ENCODE data around the gene C2orf49. TPM values are rescaled to one million over a fixed set of nuclear protein-coding genes. Genes with fewer than 3 reads are reported as not detected.

The C2orf49 gene
- total RNA-seq, 1 experiment from 2014 or later: 24.8 TPM

GRCh38 chr2:105328281-105329196 is 8.8 kb upstream of the C2orf49 start:
- no peaks in the 10 kb centered on the region for H3K27me3 ChIP-seq (replicated peaks; ENCODE audit: insufficient read depth, low read depth, low read length, poor library complexity)
- BruUV-seq (replicated peaks): no TSS peak
- intact Hi-C loops (cut with micrococcal nuclease; ENCODE audit: unreplicated experiment): no loop called here
- CTCF ChIA-PET: no interaction called here
- H3K9me3 ChIP-seq (ENCODE audit: low read depth, low read length, poor library complexity, severe bottlenecking): no peaks in the 10 kb centered on the region
- peak overlapping the region; percentile 24 for H3K27ac ChIP-seq (ENCODE audit: low read depth, low read length, poor library complexity, severe bottlenecking)
- H3K4me3 ChIP-seq (ENCODE audit: low read depth, low read length, poor library complexity, severe bottlenecking): peak overlapping the region; percentile 60
- H3K4me1 ChIP-seq (ENCODE audit: insufficient read depth, low read length, poor library complexity, severe bottlenecking): peaks cover 22% of the 10 kb centered on the region
- no peak for TF ChIP-seq CTCF (conservative IDR thresholded peaks at IDR 0.05; ENCODE audit: low read depth, low read length)
- no peak for TF ChIP-seq EZH2 (IDR thresholded peaks at IDR 0.05; ENCODE audit: borderline replicate concordance, low read depth, low read length, poor library complexity, severe bottlenecking)
- POLR2A ChIA-PET (ENCODE audit: low non-redundant PET): no interaction called here
- H3K36me3 ChIP-seq (ENCODE audit: insufficient read depth, low read length, poor library complexity, severe bottlenecking): no peaks in the 10 kb centered on the region
- no peak for DNase-seq (ENCODE audit: low spot score)

DNA sequence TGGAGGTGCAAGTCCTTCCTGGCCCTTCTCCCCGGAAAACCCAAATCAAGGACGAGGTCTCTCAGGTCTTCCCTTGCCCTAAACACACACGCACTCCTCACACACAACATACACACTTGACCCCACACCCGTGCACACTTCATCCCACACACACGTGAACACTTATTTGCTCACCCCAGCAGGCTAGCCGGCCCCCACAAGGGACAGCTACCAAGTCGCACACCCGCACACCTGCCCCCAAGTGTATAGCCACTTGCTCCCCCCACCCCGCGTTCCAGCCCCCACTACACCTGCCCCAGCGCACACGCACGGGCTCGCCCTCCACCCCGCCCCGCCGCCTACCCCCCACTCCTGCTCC is 8.2 kb upstream of the C2orf49 start:
- peak overlapping the region; percentile 24 for H3K27ac ChIP-seq (ENCODE audit: low read depth, low read length, poor library complexity, severe bottlenecking)
- ChIA-PET CTCF (no interaction called here), POLR2A (ENCODE audit: low non-redundant PET) (no interaction called here)
- no peaks in the 10 kb centered on the region for H3K27me3 ChIP-seq (replicated peaks; ENCODE audit: insufficient read depth, low read depth, low read length, poor library complexity)
- H3K4me1 ChIP-seq (ENCODE audit: insufficient read depth, low read length, poor library complexity, severe bottlenecking): peaks cover 22% of the 10 kb centered on the region
- no peaks in the 10 kb centered on the region for H3K9me3 ChIP-seq (ENCODE audit: low read depth, low read length, poor library complexity, severe bottlenecking)
- DNase-seq (ENCODE audit: low spot score): peak; percentile 6
- intact Hi-C loops (cut with micrococcal nuclease; ENCODE audit: unreplicated experiment): no loop called here
- no peaks in the 10 kb centered on the region for H3K36me3 ChIP-seq (ENCODE audit: insufficient read depth, low read length, poor library complexity, severe bottlenecking)
- TF ChIP-seq EZH2 (IDR thresholded peaks at IDR 0.05; ENCODE audit: borderline replicate concordance, low read depth, low read length, poor library complexity, severe bottlenecking): no peak
- no peak for TF ChIP-seq CTCF (conservative IDR thresholded peaks at IDR 0.05; ENCODE audit: low read depth, low read length)
- BruUV-seq (replicated peaks): no TSS peak
- peak overlapping the region; percentile 60 for H3K4me3 ChIP-seq (ENCODE audit: low read depth, low read length, poor library complexity, severe bottlenecking)

GRCh38 chr2:105329561-105330495 is 7.5 kb upstream of the C2orf49 start, which contains the start of gene TGFBRAP1:
Gene TGFBRAP1, minus strand, starts transcription at chr2:105329735. Its CDS starts 21,434 bp downstream, at chr2:105308301.
- DNase-seq (ENCODE audit: low spot score): peak; percentile 70
- no peaks in the 10 kb centered on the region for H3K9me3 ChIP-seq (ENCODE audit: low read depth, low read length, poor library complexity, severe bottlenecking)
- no TSS peak for BruUV-seq (replicated peaks)
- H3K27me3 ChIP-seq (replicated peaks; ENCODE audit: insufficient read depth, low read depth, low read length, poor library complexity): no peaks in the 10 kb centered on the region
- H3K4me1 ChIP-seq (ENCODE audit: insufficient read depth, low read length, poor library complexity, severe bottlenecking): peaks cover 22% of the 10 kb centered on the region
- peak within 1 kb of the TSS; percentile 60 for H3K4me3 ChIP-seq (ENCODE audit: low read depth, low read length, poor library complexity, severe bottlenecking)
- TF ChIP-seq CTCF (conservative IDR thresholded peaks at IDR 0.05; ENCODE audit: low read depth, low read length) (no peak), EZH2 (IDR thresholded peaks at IDR 0.05; ENCODE audit: borderline replicate concordance, low read depth, low read length, poor library complexity, severe bottlenecking) (no peak)
- peak within 1 kb of the TSS; percentile 90 for H3K27ac ChIP-seq (ENCODE audit: low read depth, low read length, poor library complexity, severe bottlenecking)
- ChIA-PET POLR2A (ENCODE audit: low non-redundant PET) (no interaction called here), CTCF (interaction anchor here (0.7 kb wide), 1 partner anchor 90 kb away, joined by 7 read pairs; no protein-coding TSS in a partner anchor)
- H3K36me3 ChIP-seq (ENCODE audit: insufficient read depth, low read length, poor library complexity, severe bottlenecking): no peaks in the 10 kb centered on the region
- intact Hi-C loops (cut with micrococcal nuclease; ENCODE audit: unreplicated experiment): no loop called here
